Measurements from ENCODE around the gene ACOT7.
"Not testable (repeated sequence)": the region's sequence is repeated elsewhere in the genome, so short reads cannot be mapped to it uniquely, and the experiment has no call there.

ACOT7 gene

GRCh38 chr1:6310116-6310848, 83.3 kb downstream of the ACOT7 start:
- no peak for DNase-seq (ENCODE audit: low read depth)

DNA sequence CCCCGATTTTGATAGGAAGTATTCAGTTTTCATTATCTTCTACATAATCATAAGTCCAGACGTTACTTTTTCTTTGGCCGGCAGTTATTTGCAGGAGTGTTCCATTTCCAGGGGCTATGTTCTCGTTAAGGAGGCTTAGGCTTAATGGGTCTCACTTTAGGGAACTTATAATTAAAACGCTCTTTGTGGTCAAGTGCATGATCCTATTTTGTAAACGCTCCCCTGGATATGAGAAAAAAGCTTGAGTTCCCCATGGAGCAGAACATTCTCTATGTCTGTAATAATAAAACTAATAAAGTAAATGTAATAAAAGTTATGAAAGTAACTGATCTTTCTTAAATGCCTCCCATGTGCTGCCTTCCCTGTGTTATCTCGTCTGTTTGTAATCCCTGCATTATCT, 84.0 kb downstream of the ACOT7 start:
- no peak for DNase-seq (ENCODE audit: low read depth)

DNA sequence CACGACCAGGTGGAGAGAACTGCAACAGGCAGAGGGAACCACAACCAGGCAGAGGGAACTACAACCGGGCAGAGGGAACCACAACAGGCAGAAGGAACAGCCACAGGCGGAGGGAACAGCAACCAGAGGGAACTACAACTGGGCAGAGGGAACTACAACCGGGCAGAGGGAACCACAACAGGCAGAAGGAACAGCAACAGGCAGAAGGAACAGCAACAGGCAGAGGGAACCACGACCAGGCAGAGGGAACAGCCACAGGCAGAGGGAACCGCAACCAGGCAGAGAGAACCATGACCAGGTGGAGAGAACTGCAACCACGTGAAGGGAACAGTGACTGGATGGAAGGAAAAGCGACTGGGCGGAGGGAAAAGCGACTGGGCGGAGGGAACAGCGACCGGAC, 85.1 kb downstream of the ACOT7 start:
- DNase-seq (ENCODE audit: low read depth) = no peak

DNA sequence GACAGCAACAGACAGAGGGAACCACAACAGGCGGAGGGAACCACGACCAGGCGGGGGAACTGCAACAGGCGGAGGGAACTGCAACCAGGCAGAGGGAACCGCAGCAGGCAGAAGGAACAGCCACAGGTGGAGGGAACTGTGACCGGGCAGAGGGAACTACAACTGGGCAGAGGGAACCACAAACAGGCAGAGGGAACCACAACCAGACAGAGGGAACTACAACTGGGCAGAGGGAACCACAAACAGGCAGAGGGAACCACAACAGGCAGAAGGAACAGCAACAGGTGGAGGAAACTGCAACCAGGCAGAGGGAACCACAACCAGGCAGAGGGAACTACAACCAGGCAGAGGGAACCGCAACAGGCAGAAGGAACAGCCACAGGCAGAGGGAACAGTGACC, 85.9 kb downstream of the ACOT7 start:
- not testable (repeated sequence) for DNase-seq (ENCODE audit: low read depth)

DNA sequence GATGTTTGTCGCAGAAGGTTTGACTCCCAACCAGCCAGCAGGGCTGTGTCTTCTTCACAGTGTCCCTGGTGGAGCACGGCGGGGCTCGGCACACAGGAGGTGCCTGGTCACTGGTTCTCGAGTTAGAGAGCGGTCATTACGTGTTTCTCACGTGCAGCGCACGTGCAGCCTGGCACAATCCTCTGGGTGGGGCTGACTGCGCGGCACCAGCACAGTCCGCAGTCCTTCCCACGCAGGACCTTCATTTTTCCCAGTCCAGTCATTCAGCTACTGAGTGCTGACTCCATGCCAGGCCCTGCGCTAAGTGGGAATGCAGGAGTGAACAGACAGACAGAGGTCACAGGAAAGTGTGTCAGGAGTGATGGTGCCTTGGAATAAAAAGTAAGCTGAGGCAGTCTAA, 86.5 kb downstream of the ACOT7 start:
- no peak for DNase-seq (ENCODE audit: low read depth)

DNA sequence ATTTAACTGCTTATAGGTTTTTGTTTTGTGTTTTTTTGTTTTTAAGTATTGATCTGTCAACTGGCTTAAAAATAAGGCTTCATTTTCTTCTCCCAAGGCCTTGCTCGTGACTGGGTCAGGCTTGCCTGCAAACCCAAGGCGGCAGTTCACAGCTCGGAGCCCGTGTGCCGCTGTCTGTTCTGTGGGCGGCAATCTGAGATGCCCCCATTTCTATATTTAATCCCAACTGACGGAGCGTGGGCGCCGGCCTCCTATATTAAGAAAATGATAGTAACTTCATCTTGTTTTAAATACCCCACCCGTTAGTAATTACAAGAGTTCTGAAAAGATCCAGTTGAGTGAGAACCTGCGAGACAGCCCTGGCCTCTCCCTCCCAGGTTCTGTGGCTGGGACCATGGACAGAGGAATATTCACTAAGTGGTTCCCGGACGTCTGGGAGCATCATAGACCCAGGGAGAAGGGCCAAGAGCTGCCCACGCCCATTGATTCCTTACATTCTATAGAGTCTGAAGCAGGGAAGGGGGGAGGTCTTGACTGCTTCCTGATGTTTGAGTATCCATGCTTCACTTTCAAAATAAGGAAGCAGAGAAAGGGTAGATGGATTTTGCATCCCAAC, 90.1 kb downstream of the ACOT7 start:
- DNase-seq (ENCODE audit: low read depth) = no peak

GRCh38 chr1:6302568-6302967, 91.0 kb downstream of the ACOT7 start:
- DNase-seq (ENCODE audit: low read depth) = no peak

DNA sequence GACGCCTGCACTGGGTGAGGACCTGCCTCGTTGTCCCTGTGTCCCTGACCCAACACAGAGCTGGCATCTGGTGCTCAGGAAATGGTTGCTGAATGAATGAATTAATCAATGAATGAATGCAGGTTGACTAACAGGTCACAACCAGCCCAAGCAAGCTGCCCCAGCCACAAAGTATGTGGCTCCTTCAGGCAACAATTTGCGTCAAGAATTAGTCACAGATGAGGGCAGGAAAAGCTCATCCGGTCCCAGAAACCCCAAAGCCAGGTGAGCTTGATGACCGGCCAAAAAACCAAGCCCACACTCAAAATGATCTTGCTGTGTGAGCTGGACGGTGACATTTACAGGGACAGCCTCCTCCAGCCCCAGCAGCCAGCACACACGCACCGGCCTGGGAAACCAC, 92.0 kb downstream of the ACOT7 start:
- DNase-seq (ENCODE audit: low read depth) = no peak

GRCh38 chr1:6300342-6301048, 93.1 kb downstream of the ACOT7 start:
- no peak for DNase-seq (ENCODE audit: low read depth)

- no peak for DNase-seq (ENCODE audit: low read depth)
These were observed 93.9 kb downstream of the ACOT7 start for GRCh38 chr1:6299557-6300165.

DNA sequence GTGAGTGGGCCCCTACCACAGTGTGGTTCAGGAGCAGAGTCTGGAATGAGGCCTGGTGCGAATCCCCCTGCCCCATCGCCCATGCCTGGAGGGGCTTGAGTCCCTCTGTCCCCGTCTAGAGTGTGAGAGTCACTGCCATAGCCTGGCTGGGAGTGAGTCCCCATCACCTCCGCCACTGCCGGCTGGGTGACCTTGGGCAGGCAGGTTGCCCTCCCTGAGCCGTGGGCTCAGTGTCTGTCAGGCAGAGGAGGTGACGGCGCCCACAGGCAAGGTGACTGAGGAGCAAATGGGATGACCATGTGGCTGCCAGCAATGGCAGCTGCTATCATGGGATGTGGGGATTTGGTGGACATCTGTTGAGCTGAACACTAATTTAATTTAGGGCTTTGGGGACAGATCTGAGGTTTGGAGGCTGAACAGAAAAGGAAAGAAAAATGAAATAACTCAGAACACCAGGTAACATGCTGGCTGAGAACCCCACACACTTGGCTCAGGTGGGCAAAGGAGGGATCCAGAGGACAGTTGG, 94.6 kb downstream of the ACOT7 start:
- no peak for DNase-seq (ENCODE audit: low read depth)

DNA sequence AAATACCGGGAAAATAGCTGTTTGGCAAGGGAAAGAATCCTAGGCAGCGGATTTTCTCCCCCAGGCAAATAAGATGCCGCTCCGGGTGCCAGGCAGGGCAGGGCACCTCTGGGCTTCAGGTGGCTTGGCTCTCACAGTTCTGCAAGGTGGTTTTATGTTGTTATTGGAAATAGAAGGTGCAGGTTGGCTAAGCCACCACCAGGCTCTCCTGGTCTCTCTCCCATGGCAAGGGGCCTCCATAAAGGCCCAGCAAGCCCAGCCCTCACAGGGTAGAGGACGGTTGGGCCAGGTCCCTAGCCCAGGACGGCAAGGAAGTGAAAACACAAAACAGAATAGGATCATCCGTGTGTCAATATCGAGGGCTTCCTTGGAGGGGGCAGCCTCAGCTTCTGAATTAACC, 95.0 kb downstream of the ACOT7 start:
- DNase-seq (ENCODE audit: low read depth) = no peak

- DNase-seq (ENCODE audit: low read depth) = no peak
These were observed 97.7 kb downstream of the ACOT7 start for GRCh38 chr1:6295910-6296309.

- DNase-seq (ENCODE audit: low read depth) = no peak
These were observed 98.5 kb downstream of the ACOT7 start for GRCh38 chr1:6294890-6295556.

- no peak for DNase-seq (ENCODE audit: low read depth)
These were observed 99.3 kb downstream of the ACOT7 start for GRCh38 chr1:6294080-6294889.

- no peak for DNase-seq (ENCODE audit: low read depth)
These were observed 101.5 kb downstream of the ACOT7 start for GRCh38 chr1:6292102-6292501.

GRCh38 chr1:6288665-6289064, 104.9 kb downstream of the ACOT7 start:
- no peak for DNase-seq (ENCODE audit: low read depth)

GRCh38 chr1:6288026-6288425, 105.5 kb downstream of the ACOT7 start:
- no peak for DNase-seq (ENCODE audit: low read depth)

DNA sequence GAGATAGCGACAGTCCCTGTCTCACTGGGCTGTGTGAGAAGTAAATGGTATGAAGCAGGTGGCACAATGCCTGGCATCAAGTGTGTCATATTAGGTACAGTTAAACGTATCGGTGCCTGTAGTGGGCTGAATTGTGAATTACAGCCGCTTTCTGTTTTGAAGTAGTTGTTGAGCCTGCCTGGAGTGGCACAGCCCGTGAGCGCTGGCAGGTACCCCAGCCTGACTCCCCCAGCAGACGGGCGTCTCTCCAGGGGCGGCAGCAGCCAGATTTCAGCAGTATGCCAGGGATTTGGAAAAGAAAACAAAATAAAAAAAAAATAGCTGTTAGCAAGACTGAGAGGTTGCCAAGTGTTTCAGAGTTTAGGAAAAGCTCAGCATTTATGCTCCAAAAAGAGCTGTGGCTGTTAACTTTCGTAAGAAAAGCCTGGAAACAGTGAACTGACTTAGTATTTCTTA, 106.1 kb downstream of the ACOT7 start:
- DNase-seq (ENCODE audit: low read depth) = no peak

DNA sequence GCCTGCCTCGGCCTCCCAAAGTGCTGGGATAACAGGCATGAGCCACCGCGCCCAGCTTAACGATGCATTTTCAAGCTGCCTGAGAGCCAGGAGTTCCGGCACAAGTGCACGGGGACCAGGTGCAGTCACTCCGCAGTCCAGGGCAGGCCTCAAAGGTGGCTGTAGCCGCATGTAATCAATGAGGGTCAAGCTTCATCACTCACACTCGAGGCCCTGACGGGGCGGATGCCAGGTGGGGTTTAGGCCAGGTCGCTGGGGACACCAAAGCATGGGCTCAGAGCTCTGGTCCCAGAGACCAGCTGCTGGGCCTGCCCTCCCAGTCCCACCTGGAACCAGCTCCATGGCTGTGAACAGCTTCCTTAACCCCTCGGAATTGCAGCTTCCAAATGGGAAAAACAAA, 106.5 kb downstream of the ACOT7 start:
- no peak for DNase-seq (ENCODE audit: low read depth)

GRCh38 chr1:6286266-6286665, 107.3 kb downstream of the ACOT7 start:
- no peak for DNase-seq (ENCODE audit: low read depth)
